B cell (primary cell): ENCODE measurements around the gene ZFP3. TPM values are rescaled to one million over a fixed set of nuclear protein-coding genes. Genes with fewer than 3 reads are reported as not detected.
"Not testable (repeated sequence)": the region's sequence is repeated elsewhere in the genome, so short reads cannot be mapped to it uniquely, and the experiment has no call there.

Source experiments
- ATAC-seq: fragments of 200-7000 bp; cut with Tn5 transposase; one replicate; pipeline ENCODE4 v1.10.0; 2021; ENCODE audit warnings: low read depth, mild to moderate bottlenecking, moderate number of reproducible peaks, moderate library complexity
- CTCF ChIA-PET: fragments of 350-600 bp; sonication (Branson Sonifier 250); formaldehyde crosslinking; loops from one replicate; lab custom pipeline; 2021; ENCODE audit warnings: antibody characterized with exemption, inconsistent platforms; lab: Charles Lee
- POLR2A ChIA-PET: fragments of 350-600 bp; sonication (Branson Sonifier 250); formaldehyde crosslinking; loops from one replicate; lab custom pipeline; 2021; ENCODE audit warnings: antibody characterized with exemption; lab: Charles Lee
- DNase-seq: peaks from one replicate; pipeline ENCODE4 v3.0.0; 2013
- H2AFZ ChIP-seq: 2 replicates; pipeline ENCODE4 v1.6.1; 2012; ENCODE audit warnings: mild to moderate bottlenecking, low read depth, low read length; ENCODE audit not compliant: insufficient read depth, poor library complexity, severe bottlenecking
- H3K27ac ChIP-seq, 2 donors: 1 replicate in 1 of 2; 2 replicates in 1 of 2; pipeline ENCODE4 v1.5.1; 2012 to 2013; ENCODE audit warnings: low read length in 2 of 2, mild to moderate bottlenecking in 2 of 2, moderate library complexity in 1 of 2
- H3K27me3 ChIP-seq, 4 experiments: fragments of 200-600 bp in 1 of 4; sonication (generic) in 1 of 4; replicated peaks in 1 of 4; 1 replicate in 2 of 4; 2 replicates in 2 of 4; pipeline versions ENCODE4 v1.6.1 to v1.7.0; 2013 to 2016; ENCODE audit warnings: low read length in 3 of 4, mild to moderate bottlenecking in 2 of 4, mixed read lengths in 1 of 4, moderate library complexity in 1 of 4; ENCODE audit not compliant: insufficient read depth in 4 of 4, control insufficient read depth in 3 of 4; ENCODE audit errors: control extremely low read depth in 1 of 4
- H3K36me3 ChIP-seq, 2 experiments: replicated peaks in 1 of 2; 1 replicate in 1 of 2; 2 replicates in 1 of 2; pipeline versions ENCODE4 v1.6.1 to v1.7.1; 2013; ENCODE audit warnings: low read length in 1 of 2; ENCODE audit not compliant: insufficient read depth in 2 of 2, control insufficient read depth in 1 of 2; ENCODE audit errors: control extremely low read depth in 1 of 2, extremely low read depth in 1 of 2
- H3K4me1 ChIP-seq, 2 donors: fragments of 200-600 bp in 1 of 2; sonication (generic) in 1 of 2; 1 replicate in 1 of 2; 2 replicates in 1 of 2; pipeline versions ENCODE4 v1.5.1 to v1.6.1; 2013 to 2017; ENCODE audit warnings: low read length in 2 of 2; ENCODE audit not compliant: control insufficient read depth in 2 of 2, insufficient read depth in 2 of 2
- H3K4me2 ChIP-seq: replicated peaks from 2 replicates; pipeline ENCODE3; 2012; ENCODE audit warnings: mild to moderate bottlenecking, low read depth, low read length; ENCODE audit not compliant: poor library complexity, severe bottlenecking
- H3K4me3 ChIP-seq, 5 experiments: fragments of 200-600 bp in 1 of 5; sonication (generic) in 1 of 5; 1 replicate in 3 of 5; 2 replicates in 2 of 5; pipeline versions ENCODE4 v1.5.1 to v1.7.0; 2011 to 2016; ENCODE audit warnings: low read length in 4 of 5, mild to moderate bottlenecking in 4 of 5, low read depth in 2 of 5, control low read depth in 1 of 5, moderate library complexity in 1 of 5; ENCODE audit not compliant: insufficient read depth in 1 of 5; ENCODE audit errors: control extremely low read depth in 1 of 5, extremely low read depth in 1 of 5
- H3K79me2 ChIP-seq: fragments of 200-600 bp; sonication (generic); one replicate; pipeline ENCODE4 v1.6.0; 2016; ENCODE audit warnings: low read length; ENCODE audit not compliant: control insufficient read depth, insufficient read depth
- H3K9ac ChIP-seq: fragments of 200-600 bp; sonication (generic); 2 replicates; pipeline ENCODE4 v1.6.1; 2017; ENCODE audit warnings: mild to moderate bottlenecking, low read length, moderate library complexity
- H3K9me3 ChIP-seq, 3 donors: one replicate each; pipeline versions ENCODE4 v1.6.1 to v1.7.1; 2013; ENCODE audit warnings: low read length in 2 of 3; ENCODE audit not compliant: control insufficient read depth in 2 of 3, insufficient read depth in 1 of 3; ENCODE audit errors: control extremely low read depth in 1 of 3
- H4K20me1 ChIP-seq: 2 replicates; pipeline ENCODE4 v1.6.0; 2012; ENCODE audit warnings: mild to moderate bottlenecking, low read length; ENCODE audit not compliant: insufficient read depth, control insufficient read depth, poor library complexity, severe bottlenecking
- H3K27ac Mint-ChIP-seq: one replicate; pipeline ENCODE4 v1.8.0; 2021; ENCODE audit warnings: mixed read lengths
- H3K27me3 Mint-ChIP-seq: one replicate; pipeline ENCODE4 v1.8.0; 2021; ENCODE audit warnings: mixed read lengths
- H3K4me1 Mint-ChIP-seq: one replicate; pipeline ENCODE4 v1.8.0; 2021; ENCODE audit warnings: mixed read lengths
- H3K4me3 Mint-ChIP-seq: one replicate; pipeline ENCODE4 v1.8.0; 2021; ENCODE audit warnings: mixed read lengths
- H3K9me3 Mint-ChIP-seq: one replicate; pipeline ENCODE4 v1.8.0; 2022; ENCODE audit warnings: mixed read lengths; ENCODE audit not compliant: insufficient read depth
- EZH2 ChIP-seq: IDR thresholded peaks from 2 replicates; pipeline ENCODE4 v1.6.1; 2012; ENCODE audit warnings: borderline replicate concordance, low read depth, mild to moderate bottlenecking, moderate library complexity, low read length; ENCODE audit not compliant: insufficient read depth, poor library complexity, severe bottlenecking
- WGBS: methylation state at CpG from one replicate; pipeline ENCODE4 v1.1.5; 2013; ENCODE audit warnings: missing lambda C conversion rate; ENCODE audit not compliant: insufficient coverage; 5-methylcytosine and 5-hydroxymethylcytosine counted together
- intact Hi-C: fragments of 100-400 bp; cut with micrococcal nuclease; formaldehyde crosslinking; loops from one replicate; pipeline ENCODE4 v1.10.0; 2022
- polyA plus RNA-seq: library from polyadenylated mRNA; depleted of rRNA; stranded (reverse); fragments of >200 nt; gene quantifications from 2 replicates; pipeline ENCODE4 v1.2.3, GENCODE V29; 2012
- total RNA-seq, 2 donors: library from RNA; stranded (reverse); fragments of 120-200 nt in 1 of 2; gene quantifications; 1 replicate in 1 of 2; 2 replicates in 1 of 2; pipeline versions ENCODE4 v1.2.3 to v1.2.4, GENCODE V29; 2013 to 2022

ZFP3 gene
- total and polyA plus RNA-seq, 2 donors (not counting 1 experiment from before 2014, with no cell fraction given) = 5.1 to 15.8 TPM

DNA sequence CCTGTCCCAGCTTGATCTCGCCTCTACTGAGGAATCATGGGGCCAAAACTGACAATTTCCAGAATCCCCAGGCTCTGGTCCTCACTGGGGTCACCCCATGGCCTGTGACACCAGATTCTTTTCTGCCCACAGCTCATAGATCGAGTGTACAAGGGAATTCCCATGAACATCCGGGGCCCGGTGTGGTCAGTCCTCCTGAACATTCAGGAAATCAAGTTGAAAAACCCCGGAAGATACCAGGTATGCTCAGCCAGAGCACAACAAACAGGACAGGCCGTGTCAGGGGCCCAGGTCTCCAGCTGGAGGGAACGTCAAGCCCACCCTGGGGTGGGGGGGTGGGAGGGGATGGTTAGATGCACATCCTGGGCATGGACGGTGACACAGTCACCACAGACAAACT is 55.0 kb downstream of the ZFP3 start:
- POLR2A ChIA-PET = no interaction called here
- ATAC-seq = no peak
- intact Hi-C loops = no loop called here
- no peak overlapping the region for H3K4me3 Mint-ChIP-seq
- H3K36me3 ChIP-seq = no peaks in the 10 kb centered on the region
- no peaks in the 10 kb centered on the region for H3K4me1 Mint-ChIP-seq
- no peak for DNase-seq
- no peak overlapping the region for H3K27ac Mint-ChIP-seq
- H3K27me3 ChIP-seq = peaks cover 0 to 4% (median 0%) of the 10 kb centered on the region in 4 experiments
- no peak overlapping the region for H3K4me2 ChIP-seq
- H3K27ac ChIP-seq = no peak overlapping the region
- H3K4me1 ChIP-seq = no peaks in the 10 kb centered on the region
- no peak overlapping the region for H3K4me3 ChIP-seq
- H2AFZ ChIP-seq = no peak overlapping the region
- no peak overlapping the region for H3K9ac ChIP-seq
- no peak for TF ChIP-seq EZH2
- CTCF ChIA-PET = no interaction called here
- H3K79me2 ChIP-seq = no peaks in the 10 kb centered on the region
- no peaks in the 10 kb centered on the region for H3K9me3 ChIP-seq
- H4K20me1 ChIP-seq = no peaks in the 10 kb centered on the region
- 89% methylated on average over 5 of the region's 8 CpGs for WGBS
- no peaks in the 10 kb centered on the region for H3K9me3 Mint-ChIP-seq
- peaks cover 3% of the 10 kb centered on the region for H3K27me3 Mint-ChIP-seq

- DNase-seq, H3K4me3 Mint-ChIP-seq, H3K27me3 Mint-ChIP-seq, H3K27ac ChIP-seq, POLR2A ChIA-PET, H3K36me3 ChIP-seq, CTCF ChIA-PET, H3K4me1 Mint-ChIP-seq, H4K20me1 ChIP-seq, H3K79me2 ChIP-seq, H3K4me1 ChIP-seq, intact Hi-C loops, H2AFZ ChIP-seq, H3K27ac Mint-ChIP-seq, H3K9me3 ChIP-seq, H3K4me3 ChIP-seq, H3K9ac ChIP-seq, ATAC-seq, H3K4me2 ChIP-seq, H3K27me3 ChIP-seq, H3K9me3 Mint-ChIP-seq: not testable (repeated sequence)
- WGBS = 89% methylated on average over 8 of the region's 8 CpGs
Observed at GRCh38 chr17:5133961-5134360, 55.7 kb downstream of the ZFP3 start.

DNA sequence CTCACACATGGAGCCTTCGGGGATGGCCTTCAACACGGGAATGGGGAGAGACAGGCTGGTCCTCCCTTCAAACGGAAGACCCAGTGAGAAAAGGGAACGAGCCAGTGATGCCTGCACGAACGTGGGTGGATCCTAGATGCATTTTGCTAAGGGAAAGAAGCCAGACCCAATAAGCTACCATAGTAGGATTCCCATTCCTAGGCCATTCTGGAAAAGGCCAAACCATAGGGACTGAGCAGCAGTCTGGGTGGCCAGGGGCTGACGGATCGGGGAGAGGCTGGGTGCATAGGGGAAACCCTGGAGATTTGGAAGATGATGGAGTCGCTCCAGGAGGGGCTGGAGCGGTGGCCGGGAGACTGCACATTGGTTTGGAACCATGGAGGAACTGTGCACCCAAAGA is 56.3 kb downstream of the ZFP3 start:
- H3K27me3 ChIP-seq, H3K79me2 ChIP-seq, H3K36me3 ChIP-seq, CTCF ChIA-PET, H3K4me1 ChIP-seq, H3K27me3 Mint-ChIP-seq, DNase-seq, POLR2A ChIA-PET, H3K9me3 Mint-ChIP-seq, H3K4me2 ChIP-seq, H3K27ac Mint-ChIP-seq, ATAC-seq, H3K4me3 Mint-ChIP-seq, intact Hi-C loops, H3K9me3 ChIP-seq, H4K20me1 ChIP-seq, H3K9ac ChIP-seq, H3K27ac ChIP-seq, H3K4me3 ChIP-seq, H2AFZ ChIP-seq, H3K4me1 Mint-ChIP-seq: not testable (repeated sequence)
- 99% methylated on average over 9 of the region's 11 CpGs for WGBS

GRCh38 chr17:5135131-5135712 is 57.0 kb downstream of the ZFP3 start:
- H4K20me1 ChIP-seq, intact Hi-C loops, H3K4me2 ChIP-seq, POLR2A ChIA-PET, H3K27me3 ChIP-seq, H3K27ac Mint-ChIP-seq, ATAC-seq, DNase-seq, CTCF ChIA-PET, H3K4me3 Mint-ChIP-seq, H3K9me3 ChIP-seq, H3K27me3 Mint-ChIP-seq, H3K9me3 Mint-ChIP-seq, H3K27ac ChIP-seq, H3K4me1 Mint-ChIP-seq, H3K79me2 ChIP-seq, H3K36me3 ChIP-seq, H3K9ac ChIP-seq, H3K4me1 ChIP-seq, H2AFZ ChIP-seq, H3K4me3 ChIP-seq: not testable (repeated sequence)
- 100% methylated on average over 2 of the region's 8 CpGs for WGBS
